ENCODE data around the gene CISD3.
A peak's percentile ranks its signal among the peaks of the same experiment; 100 is the strongest.

The CISD3 gene

DNA sequence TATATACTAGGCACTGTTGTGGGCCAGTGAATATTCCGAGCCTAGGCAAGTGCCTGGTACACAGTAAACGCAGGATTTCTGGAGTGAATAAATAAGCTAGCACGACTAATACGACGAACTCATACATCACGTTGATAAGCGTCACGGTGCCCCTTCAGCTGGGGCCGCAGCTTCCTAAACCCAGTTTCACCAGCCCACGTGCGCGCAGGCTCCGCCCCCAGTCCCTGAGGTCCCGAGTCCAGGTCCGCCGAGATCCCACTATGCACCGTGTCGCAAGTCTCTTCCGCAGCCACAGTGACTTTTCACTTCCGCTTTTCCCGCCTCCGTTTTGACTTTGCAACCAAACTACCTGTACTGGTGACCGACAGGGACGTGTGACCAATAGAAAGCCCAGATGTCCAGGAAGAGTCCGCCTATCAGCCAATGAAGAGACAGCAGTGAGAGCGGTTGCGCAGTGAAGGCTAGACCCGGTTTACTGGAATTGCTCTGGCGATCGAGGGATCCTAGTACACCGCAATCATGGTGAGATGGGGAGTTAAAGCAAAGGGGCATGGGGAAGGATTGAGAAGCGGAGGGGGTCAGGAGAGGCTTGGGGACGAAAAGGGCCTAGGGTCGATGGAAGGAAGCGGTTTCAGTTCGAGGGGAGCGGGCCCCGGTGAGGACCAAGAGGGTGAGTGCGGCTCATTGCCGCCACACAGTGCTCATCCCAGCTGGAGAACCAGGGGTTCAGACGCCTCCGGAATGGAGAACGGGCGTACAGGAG is 22.3 kb downstream of the CISD3 start, which contains the start of gene PSMB3 (continued):
- no peak for TF ChIP-seq HOXC10 (CRISPR knock-in tag; IDR thresholded peaks at IDR 0.05)
- no peak for TF ChIP-seq ZNF133 (tag by site-specific recombination; IDR thresholded peaks at IDR 0.05)
- TF ChIP-seq HOXA7 (CRISPR knock-in tag; IDR thresholded peaks at IDR 0.05; ENCODE audit: borderline replicate concordance) = no peak
- peak; percentile 26; the same call in 1 of the 2 replicates for TF ChIP-seq KLF9 (tag by site-specific recombination; IDR thresholded peaks at IDR 0.05; ENCODE audit: low read depth)
- TF ChIP-seq ZNF221 (tag by site-specific recombination; IDR thresholded peaks at IDR 0.05; ENCODE audit: borderline replicate concordance) = no peak
- TF ChIP-seq ZNF501 (tag by site-specific recombination; IDR thresholded peaks at IDR 0.05) = peak; percentile 62
- TF ChIP-seq SETDB1 (IDR thresholded peaks at IDR 0.05; ENCODE audit: insufficient read length, low read length) = no peak
- no peak; the same call in 1 of the 2 replicates for TF ChIP-seq ZNF146 (tag by site-specific recombination; IDR thresholded peaks at IDR 0.05)
- TF ChIP-seq ZNF600 (tag by site-specific recombination; IDR thresholded peaks at IDR 0.05) = no peak; the same call in 1 of the 2 replicates
- TF ChIP-seq, protein P1, sequence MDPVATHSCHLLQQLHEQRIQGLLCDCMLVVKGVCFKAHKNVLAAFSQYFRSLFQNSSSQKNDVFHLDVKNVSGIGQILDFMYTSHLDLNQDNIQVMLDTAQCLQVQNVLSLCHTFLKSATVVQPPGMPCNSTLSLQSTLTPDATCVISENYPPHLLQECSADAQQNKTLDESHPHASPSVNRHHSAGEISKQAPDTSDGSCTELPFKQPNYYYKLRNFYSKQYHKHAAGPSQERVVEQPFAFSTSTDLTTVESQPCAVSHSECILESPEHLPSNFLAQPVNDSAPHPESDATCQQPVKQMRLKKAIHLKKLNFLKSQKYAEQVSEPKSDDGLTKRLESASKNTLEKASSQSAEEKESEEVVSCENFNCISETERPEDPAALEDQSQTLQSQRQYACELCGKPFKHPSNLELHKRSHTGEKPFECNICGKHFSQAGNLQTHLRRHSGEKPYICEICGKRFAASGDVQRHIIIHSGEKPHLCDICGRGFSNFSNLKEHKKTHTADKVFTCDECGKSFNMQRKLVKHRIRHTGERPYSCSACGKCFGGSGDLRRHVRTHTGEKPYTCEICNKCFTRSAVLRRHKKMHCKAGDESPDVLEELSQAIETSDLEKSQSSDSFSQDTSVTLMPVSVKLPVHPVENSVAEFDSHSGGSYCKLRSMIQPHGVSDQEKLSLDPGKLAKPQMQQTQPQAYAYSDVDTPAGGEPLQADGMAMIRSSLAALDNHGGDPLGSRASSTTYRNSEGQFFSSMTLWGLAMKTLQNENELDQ (tag by site-specific recombination; IDR thresholded peaks at IDR 0.05; ENCODE audit: low read depth) = no peak
- no peak for TF ChIP-seq ZNF626 (tag by site-specific recombination; IDR thresholded peaks at IDR 0.05)
- TF ChIP-seq ZNF514 (tag by site-specific recombination; IDR thresholded peaks at IDR 0.05) = no peak
- TF ChIP-seq ZFP3 (tag by site-specific recombination; IDR thresholded peaks at IDR 0.05; ENCODE audit: low read depth) = no peak; the same call in 1 of the 2 replicates
- TF ChIP-seq ZNF175 (tag by site-specific recombination; IDR thresholded peaks at IDR 0.05) = no peak
- no peak for TF ChIP-seq KLF8 (tag by site-specific recombination; IDR thresholded peaks at IDR 0.05)
- no peak for TF ChIP-seq BCL11A (tag by site-specific recombination; IDR thresholded peaks at IDR 0.05; ENCODE audit: low read depth)
- TF ChIP-seq ZNF391 (tag by site-specific recombination; IDR thresholded peaks at IDR 0.05; ENCODE audit: borderline replicate concordance, low read depth) = 0 out of 2 replicates have a peak, but pooled peaks have one; percentile 36
- TF ChIP-seq ZNF311 (tag by site-specific recombination; IDR thresholded peaks at IDR 0.05; ENCODE audit: borderline replicate concordance) = no peak
- TF ChIP-seq, protein P2, sequence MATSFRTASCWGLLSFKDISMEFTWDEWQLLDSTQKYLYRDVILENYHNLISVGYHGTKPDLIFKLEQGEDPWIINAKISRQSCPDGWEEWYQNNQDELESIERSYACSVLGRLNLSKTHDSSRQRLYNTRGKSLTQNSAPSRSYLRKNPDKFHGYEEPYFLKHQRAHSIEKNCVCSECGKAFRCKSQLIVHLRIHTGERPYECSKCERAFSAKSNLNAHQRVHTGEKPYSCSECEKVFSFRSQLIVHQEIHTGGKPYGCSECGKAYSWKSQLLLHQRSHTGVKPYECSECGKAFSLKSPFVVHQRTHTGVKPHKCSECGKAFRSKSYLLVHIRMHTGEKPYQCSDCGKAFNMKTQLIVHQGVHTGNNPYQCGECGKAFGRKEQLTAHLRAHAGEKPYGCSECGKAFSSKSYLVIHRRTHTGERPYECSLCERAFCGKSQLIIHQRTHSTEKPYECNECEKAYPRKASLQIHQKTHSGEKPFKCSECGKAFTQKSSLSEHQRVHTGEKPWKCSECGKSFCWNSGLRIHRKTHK (tag by site-specific recombination; IDR thresholded peaks at IDR 0.05) = no peak
- peak; percentile 55 for TF ChIP-seq ZNF623 (tag by site-specific recombination; IDR thresholded peaks at IDR 0.05)
- no peak for TF ChIP-seq ZNF16 (tag by site-specific recombination; IDR thresholded peaks at IDR 0.05; ENCODE audit: low read depth)
- no peak for TF ChIP-seq ZNF621 (tag by site-specific recombination; IDR thresholded peaks at IDR 0.05)
- TF ChIP-seq ZNF10 (tag by site-specific recombination; IDR thresholded peaks at IDR 0.05) = 0 out of 2 replicates have a peak, but pooled peaks have one; percentile 38
- no peak for TF ChIP-seq ZBTB1 (tag by site-specific recombination; IDR thresholded peaks at IDR 0.05)
- TF ChIP-seq ZSCAN30 (tag by site-specific recombination; IDR thresholded peaks at IDR 0.05) = no peak
- TF ChIP-seq MEIS1 (CRISPR knock-in tag; IDR thresholded peaks at IDR 0.05; ENCODE audit: borderline replicate concordance) = no peak
- peak; percentile 6; the same call in 1 of the 2 replicates for TF ChIP-seq ZBTB21 (tag by site-specific recombination; IDR thresholded peaks at IDR 0.05)
- TF ChIP-seq SCRT2 (tag by site-specific recombination; IDR thresholded peaks at IDR 0.05) = no peak
- 0 out of 2 replicates have a peak, but pooled peaks have one; percentile 16 for TF ChIP-seq ZNF843 (tag by site-specific recombination; IDR thresholded peaks at IDR 0.05)
- TF ChIP-seq ZNF280D (tag by site-specific recombination; IDR thresholded peaks at IDR 0.05) = no peak
- TF ChIP-seq REPIN1 (tag by site-specific recombination; IDR thresholded peaks at IDR 0.05; ENCODE audit: low read depth) = no peak
- TF ChIP-seq ZNF529 (tag by site-specific recombination; IDR thresholded peaks at IDR 0.05; ENCODE audit: insufficient replicate concordance) = no peak
- TF ChIP-seq FEZF1 (tag by site-specific recombination; IDR thresholded peaks at IDR 0.05) = no peak
- peak; percentile 10; the same call in 1 of the 2 replicates for TF ChIP-seq ZNF660 (tag by site-specific recombination; IDR thresholded peaks at IDR 0.05)
- TF ChIP-seq KLF16 (tag by site-specific recombination; IDR thresholded peaks at IDR 0.05) = peak; percentile 63
- TF ChIP-seq SALL2 (tag by site-specific recombination; IDR thresholded peaks at IDR 0.05; ENCODE audit: borderline replicate concordance) = no peak

Measured in HEK293 (cell line).